Sigmoid colon (tissue), 7 donors: ENCODE data around the gene ETV6. TPM values are rescaled to one million over a fixed set of nuclear protein-coding genes. Genes with fewer than 3 reads are reported as not detected.

ENCODE experiments used
- DNase-seq: peaks from one replicate; pipeline ENCODE4 v3.0.0-alpha.2; 2019
- H3K27ac ChIP-seq, 4 donors: fragments of 200-600 bp; sonication (generic); one replicate each; pipeline ENCODE4 v1.5.1; 2016 to 2019; ENCODE audit warnings: mild to moderate bottlenecking in 1 of 4
- H3K27me3 ChIP-seq, 3 donors: fragments of 200-600 bp; sonication (generic); one replicate each; pipeline ENCODE4 v1.5.1; 2019; ENCODE audit warnings: mild to moderate bottlenecking in 1 of 3
- H3K36me3 ChIP-seq, 4 donors: fragments of 200-600 bp; sonication (generic); one replicate each; pipeline ENCODE4 v1.5.1; 2016 to 2019
- H3K4me1 ChIP-seq, 4 donors: fragments of 200-600 bp; sonication (generic); one replicate each; pipeline ENCODE4 v1.5.1; 2017 to 2019
- H3K4me3 ChIP-seq, 4 donors: fragments of 200-600 bp; sonication (generic); one replicate each; pipeline ENCODE4 v1.5.1; 2017 to 2019; ENCODE audit warnings: mild to moderate bottlenecking in 2 of 4, moderate library complexity in 1 of 4
- H3K9me3 ChIP-seq, 4 donors: fragments of 200-600 bp in 3 of 4; sonication (generic) in 3 of 4; one replicate each; pipeline versions ENCODE4 v1.5.1 to v1.6.1; 2013 to 2019
- CTCF ChIP-seq, 4 experiments: fragments of 450-650 bp in 3 of 4; fragments of 200-600 bp in 1 of 4; IDR thresholded peaks; one replicate each; pipeline ENCODE4 v1.5.1; 2016 to 2019; ENCODE audit warnings: antibody characterized with exemption in 4 of 4, mild to moderate bottlenecking in 3 of 4, moderate library complexity in 2 of 4
- EP300 ChIP-seq, 4 donors: sonication (generic); formaldehyde crosslinking; IDR thresholded peaks; one replicate each; pipeline ENCODE4 v1.6.1; 2017; ENCODE audit warnings: antibody characterized with exemption in 4 of 4
- POLR2A ChIP-seq, 2 donors: fragments of 450-650 bp; IDR thresholded peaks; one replicate each; pipeline ENCODE4 v1.6.1; 2016; ENCODE audit warnings: antibody characterized with exemption in 2 of 2, mild to moderate bottlenecking in 2 of 2, moderate library complexity in 2 of 2
- POLR2AphosphoS5 ChIP-seq, 4 donors: sonication (generic); formaldehyde crosslinking; IDR thresholded peaks; one replicate each; pipeline ENCODE4 v1.6.1; 2017; ENCODE audit warnings: antibody characterized with exemption in 4 of 4
- WGBS, 2 donors: extraction: QIAGEN DNeasy Blood & Tissue Kit; methylation state at CpG; one replicate each; pipeline ENCODE4 v1.1.7; 2013; 5-methylcytosine and 5-hydroxymethylcytosine counted together
- intact Hi-C: fragments of 100-400 bp; cut with DNase I; formaldehyde crosslinking; loops from one replicate; pipeline ENCODE4 v1.15.1; 2023
- polyA plus RNA-seq, 3 donors: library from polyadenylated mRNA; stranded (reverse); fragments of 200-250 nt; gene quantifications; one replicate each; pipeline ENCODE4 v1.2.3, GENCODE V29; 2013
- total RNA-seq, 4 donors: library from RNA; depleted of rRNA; stranded (reverse); fragments of >200 nt; gene quantifications; one replicate each; pipeline ENCODE4 v1.1.0, GENCODE V29; 2016
- donor health status: healthy with polysubstance abuse.
- donor health status: Bipolar disorder and iron deficiency.
- donor health status: healthy.

ETV6 gene
- total and polyA plus RNA-seq, 7 donors: 8.4 to 35.2 (median 16.3) TPM

GRCh38 chr12:11875414-11875935 is 226.0 kb downstream of the ETV6 start:
- H3K36me3 ChIP-seq: peaks cover under 1 to 19% (median 5%) of the 10 kb centered on the region in 4 donors
- DNase-seq: no peak
- TF ChIP-seq EP300 (IDR thresholded peaks at IDR 0.05) (no peak), POLR2A (IDR thresholded peaks at IDR 0.05) (no peak), POLR2AphosphoS5 (IDR thresholded peaks at IDR 0.05) (no peak), CTCF (IDR thresholded peaks at IDR 0.05) (no peak)
- H3K27ac ChIP-seq: peak overlapping the region; percentile 72 to 88 (median 76)
- peaks cover 0 to 66% (median 45%) of the 10 kb centered on the region in 4 donors for H3K4me1 ChIP-seq
- no peak overlapping the region for H3K4me3 ChIP-seq
- no peaks in the 10 kb centered on the region for H3K27me3 ChIP-seq
- H3K9me3 ChIP-seq: no peaks in the 10 kb centered on the region
- WGBS, 2 donors: 51% methylated on average over 3 of the region's 3 CpGs
- intact Hi-C loops: loop anchor here (5.0 kb wide), 2 partner anchors 168 to 223 kb away; no protein-coding TSS in a partner anchor

- Histone ChIP-seq H3K27me3 (no peaks in the 10 kb centered on the region), H3K4me3 (no peak overlapping the region), H3K4me1 (peaks cover 0 to 66% (median 45%) of the 10 kb centered on the region in 4 donors), H3K27ac (peak overlapping the region; percentile 72 to 88 (median 76)), H3K9me3 (no peaks in the 10 kb centered on the region), H3K36me3 (peaks cover 0 to 10% (median 0%) of the 10 kb centered on the region in 4 donors)
- WGBS, 2 donors: 31 to 43% methylated on average over 5 of the region's 5 CpGs
- TF ChIP-seq POLR2A (IDR thresholded peaks at IDR 0.05) (no peak), POLR2AphosphoS5 (IDR thresholded peaks at IDR 0.05) (no peak), EP300 (IDR thresholded peaks at IDR 0.05) (no peak), CTCF (IDR thresholded peaks at IDR 0.05) (no peak)
- intact Hi-C loops: loop anchor here (5.0 kb wide), 2 partner anchors 169 to 224 kb away; no protein-coding TSS in a partner anchor
- DNase-seq: no peak
Measured at GRCh38 chr12:11876307-11876706, 226.8 kb downstream of the ETV6 start.

- Histone ChIP-seq H3K9me3 (no peaks in the 10 kb centered on the region), H3K4me3 (no peak overlapping the region), H3K27ac (peak overlapping the region; percentile 72 to 88 (median 76)), H3K4me1 (peaks cover 0 to 66% (median 48%) of the 10 kb centered on the region in 4 donors), H3K27me3 (no peaks in the 10 kb centered on the region), H3K36me3 (peaks cover 0 to 3% (median 0%) of the 10 kb centered on the region in 4 donors)
- TF ChIP-seq CTCF (IDR thresholded peaks at IDR 0.05) (no peak), POLR2AphosphoS5 (IDR thresholded peaks at IDR 0.05) (no peak), POLR2A (IDR thresholded peaks at IDR 0.05) (no peak), EP300 (IDR thresholded peaks at IDR 0.05) (no peak)
- no peak for DNase-seq
- intact Hi-C loops: loop anchor here (5.0 kb wide), 2 partner anchors 170 to 225 kb away; no protein-coding TSS in a partner anchor
- WGBS, 2 donors: 83 to 87% methylated on average over 7 of the region's 7 CpGs
Measured at GRCh38 chr12:11877102-11877826, 227.8 kb downstream of the ETV6 start.

- WGBS, 2 donors: 14 to 51% methylated on average over 14 of the region's 14 CpGs
- intact Hi-C loops: loop anchor here (5.0 kb wide), 2 partner anchors 171 to 226 kb away; no protein-coding TSS in a partner anchor
- Histone ChIP-seq H3K4me1 (peaks cover 0 to 71% (median 54%) of the 10 kb centered on the region in 4 donors), H3K4me3 (peak overlapping the region in 1 of 4 donors; percentile 5), H3K9me3 (no peaks in the 10 kb centered on the region), H3K36me3 (no peaks in the 10 kb centered on the region), H3K27ac (peak overlapping the region; percentile 72 to 88 (median 76)), H3K27me3 (no peaks in the 10 kb centered on the region)
- TF ChIP-seq POLR2AphosphoS5 (IDR thresholded peaks at IDR 0.05) (peak in 1 of 4 donors; percentile 33), POLR2A (IDR thresholded peaks at IDR 0.05) (no peak)
- peak; percentile 81 for DNase-seq
Measured at GRCh38 chr12:11877869-11878780, 228.7 kb downstream of the ETV6 start.
